ENCODE data around the gene TRERF1. TPM values are rescaled to one million over a fixed set of nuclear protein-coding genes. Genes with fewer than 3 reads are reported as not detected.
A peak's percentile ranks its signal among the peaks of the same experiment; 100 is the strongest.

Gene TRERF1
- total RNA-seq, 1 donor from 2014 or later: 12.4 TPM

GRCh38 chr6:42404484-42404883, 47.2 kb downstream of the TRERF1 start:
- TF ChIP-seq CTCF (conservative IDR thresholded peaks at IDR 0.05): no peak
- peaks cover 21% of the 10 kb centered on the region for H3K4me1 Mint-ChIP-seq
- H3K9me3 Mint-ChIP-seq: no peaks in the 10 kb centered on the region
- no peaks in the 10 kb centered on the region for H3K27me3 Mint-ChIP-seq (ENCODE audit: low read depth)
- no peak for DNase-seq (ENCODE audit: low read depth, low spot score)
- H3K36me3 Mint-ChIP-seq (ENCODE audit: low read depth): no peaks in the 10 kb centered on the region
- peak overlapping the region; percentile 51 for H3K27ac Mint-ChIP-seq (ENCODE audit: unreplicated experiment)
- H3K4me3 Mint-ChIP-seq: no peak overlapping the region

GRCh38 chr6:42403831-42404230, 47.9 kb downstream of the TRERF1 start:
- H3K4me1 Mint-ChIP-seq: peaks cover 21% of the 10 kb centered on the region
- H3K27me3 Mint-ChIP-seq (ENCODE audit: low read depth): no peaks in the 10 kb centered on the region
- H3K4me3 Mint-ChIP-seq: no peak overlapping the region
- H3K36me3 Mint-ChIP-seq (ENCODE audit: low read depth): no peaks in the 10 kb centered on the region
- H3K27ac Mint-ChIP-seq (ENCODE audit: unreplicated experiment): no peak overlapping the region
- no peaks in the 10 kb centered on the region for H3K9me3 Mint-ChIP-seq
- no peak for DNase-seq (ENCODE audit: low read depth, low spot score)
- no peak for TF ChIP-seq CTCF (conservative IDR thresholded peaks at IDR 0.05)

- Mint-ChIP-seq H3K27me3 (ENCODE audit: low read depth) (no peaks in the 10 kb centered on the region), H3K9me3 (no peaks in the 10 kb centered on the region), H3K27ac (ENCODE audit: unreplicated experiment) (no peak overlapping the region), H3K4me1 (peaks cover 21% of the 10 kb centered on the region), H3K36me3 (ENCODE audit: low read depth) (no peaks in the 10 kb centered on the region), H3K4me3 (no peak overlapping the region)
- no peak for DNase-seq (ENCODE audit: low read depth, low spot score)
- no peak for TF ChIP-seq CTCF (conservative IDR thresholded peaks at IDR 0.05)
Observed at GRCh38 chr6:42403421-42403820, 48.3 kb downstream of the TRERF1 start.

- Mint-ChIP-seq H3K9me3 (no peaks in the 10 kb centered on the region), H3K4me1 (peaks cover 20% of the 10 kb centered on the region), H3K27me3 (ENCODE audit: low read depth) (no peaks in the 10 kb centered on the region), H3K36me3 (ENCODE audit: low read depth) (no peaks in the 10 kb centered on the region), H3K27ac (ENCODE audit: unreplicated experiment) (no peak overlapping the region), H3K4me3 (no peak overlapping the region)
- TF ChIP-seq CTCF (conservative IDR thresholded peaks at IDR 0.05): no peak
- no peak for DNase-seq (ENCODE audit: low read depth, low spot score)
Observed at GRCh38 chr6:42402184-42402583, 49.5 kb downstream of the TRERF1 start.

GRCh38 chr6:42401613-42401951, 50.1 kb downstream of the TRERF1 start:
- Mint-ChIP-seq H3K4me3 (no peak overlapping the region), H3K27me3 (ENCODE audit: low read depth) (no peaks in the 10 kb centered on the region), H3K9me3 (no peaks in the 10 kb centered on the region), H3K4me1 (peaks cover 18% of the 10 kb centered on the region), H3K27ac (ENCODE audit: unreplicated experiment) (no peak overlapping the region), H3K36me3 (ENCODE audit: low read depth) (no peaks in the 10 kb centered on the region)
- no peak for TF ChIP-seq CTCF (conservative IDR thresholded peaks at IDR 0.05)
- no peak for DNase-seq (ENCODE audit: low read depth, low spot score)
